Epithelial cell of esophagus (primary cell): ENCODE results near the gene RSRC1.
A peak's percentile ranks its signal among the peaks of the same experiment; 100 is the strongest.
"Not testable (repeated sequence)": the region's sequence is repeated elsewhere in the genome, so short reads cannot be mapped to it uniquely, and the experiment has no call there.

ENCODE experiments used
- DNase-seq: peaks from one replicate; pipeline ENCODE4 v3.0.0; 2010; ENCODE audit warnings: low read depth
- H3K4me3 ChIP-seq: 2 replicates; pipeline ENCODE4 v1.5.1; 2011; ENCODE audit warnings: mild to moderate bottlenecking, low read length, control low read depth
- CTCF ChIP-seq: IDR thresholded peaks from 2 replicates; pipeline ENCODE4 v1.5.1; 2011; ENCODE audit warnings: low read depth, mild to moderate bottlenecking, low read length, control low read depth, inconsistent platforms; ENCODE audit not compliant: insufficient read depth; ENCODE audit errors: missing control alignments

The RSRC1 gene

GRCh38 chr3:158313338-158313927 lies 203.5 kb downstream of the RSRC1 start:
- peak; percentile 55 for TF ChIP-seq CTCF
- peak; percentile 62 for DNase-seq
- H3K4me3 ChIP-seq: no peak overlapping the region

DNA sequence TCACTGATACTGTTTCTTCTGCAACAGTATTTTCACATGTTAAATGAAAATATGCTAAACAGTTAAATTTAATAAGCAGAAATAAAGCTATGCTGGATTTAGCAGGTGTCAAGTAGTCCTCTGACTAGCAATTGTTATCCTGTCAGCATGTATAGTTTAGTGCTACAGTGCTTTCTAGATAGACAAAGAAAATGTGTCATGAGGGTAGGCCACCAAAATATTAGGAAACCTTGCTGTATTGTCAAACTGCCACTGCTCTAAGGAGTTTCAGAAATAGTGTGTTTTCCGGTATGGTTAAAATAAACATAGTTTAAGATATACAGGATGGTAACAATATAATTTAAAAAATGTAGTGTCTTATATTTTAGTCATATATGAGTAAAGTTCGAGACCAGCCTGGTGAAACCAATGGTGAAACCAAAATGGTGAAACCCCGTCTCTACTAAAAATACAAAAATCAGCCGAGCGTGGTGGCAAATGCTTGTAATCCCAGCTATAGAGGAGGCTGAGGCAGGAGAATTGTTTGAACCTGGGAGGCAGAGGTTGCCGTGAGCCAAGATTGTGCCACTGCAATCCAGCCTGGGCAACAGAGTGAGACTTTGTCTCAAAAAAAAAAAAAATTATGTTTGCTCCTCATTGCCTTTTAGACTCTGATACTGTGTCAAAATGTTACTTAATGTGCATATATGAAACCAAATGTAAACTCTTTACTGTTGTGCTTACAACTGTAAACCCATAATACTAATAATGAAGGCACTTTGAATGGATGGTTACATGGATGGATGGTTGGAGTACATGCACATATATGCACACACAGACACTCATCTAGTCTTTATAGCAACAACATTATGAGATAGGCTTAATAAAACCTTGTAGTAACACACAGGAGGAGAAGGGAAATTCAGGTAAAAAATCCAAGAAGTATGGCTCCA lies 204.8 kb downstream of the RSRC1 start:
- TF ChIP-seq CTCF: no peak
- no peak for DNase-seq
- no peak overlapping the region for H3K4me3 ChIP-seq

DNA sequence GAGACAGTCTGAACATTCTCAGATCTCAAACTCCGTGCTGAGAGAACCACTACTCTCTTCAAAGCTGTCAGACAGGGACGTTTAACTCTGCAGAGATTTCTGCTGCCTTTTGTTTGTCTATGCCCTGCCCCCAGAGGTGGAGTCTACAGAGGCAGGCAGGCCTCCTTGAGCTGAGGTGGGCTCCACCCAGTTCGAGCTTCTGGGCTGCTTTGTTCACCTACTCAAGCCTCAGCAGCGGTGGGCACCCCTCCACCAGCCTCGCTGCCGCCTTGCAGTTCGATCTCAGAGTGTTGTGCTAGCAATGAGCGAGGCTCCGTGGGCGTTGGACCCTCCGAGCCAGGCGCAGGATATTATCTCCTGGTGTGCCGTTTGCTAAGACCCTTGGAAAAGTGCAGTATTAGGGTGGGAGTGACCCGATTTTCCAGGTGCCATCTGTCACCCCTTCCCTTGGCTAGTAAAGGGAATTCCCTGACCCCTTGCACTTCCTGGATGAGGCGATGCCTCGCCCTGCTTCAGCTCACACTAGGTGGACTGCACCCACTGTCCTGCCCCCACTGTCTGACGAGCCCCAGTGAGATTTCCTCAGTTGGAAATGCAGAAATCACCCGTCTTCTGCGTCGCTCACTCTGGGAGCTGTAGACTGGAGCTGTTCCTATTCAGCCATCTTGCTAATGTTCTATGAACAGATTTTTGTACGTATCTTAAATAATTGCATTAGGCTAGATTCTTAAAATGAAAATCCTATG lies 220.0 kb downstream of the RSRC1 start:
- peak overlapping the region; percentile 43 for H3K4me3 ChIP-seq
- DNase-seq: peak; percentile 30

GRCh38 chr3:158330870-158331269 lies 221.0 kb downstream of the RSRC1 start:
- TF ChIP-seq CTCF: no peak
- H3K4me3 ChIP-seq: no peak overlapping the region
- DNase-seq: peak; percentile 72

DNA sequence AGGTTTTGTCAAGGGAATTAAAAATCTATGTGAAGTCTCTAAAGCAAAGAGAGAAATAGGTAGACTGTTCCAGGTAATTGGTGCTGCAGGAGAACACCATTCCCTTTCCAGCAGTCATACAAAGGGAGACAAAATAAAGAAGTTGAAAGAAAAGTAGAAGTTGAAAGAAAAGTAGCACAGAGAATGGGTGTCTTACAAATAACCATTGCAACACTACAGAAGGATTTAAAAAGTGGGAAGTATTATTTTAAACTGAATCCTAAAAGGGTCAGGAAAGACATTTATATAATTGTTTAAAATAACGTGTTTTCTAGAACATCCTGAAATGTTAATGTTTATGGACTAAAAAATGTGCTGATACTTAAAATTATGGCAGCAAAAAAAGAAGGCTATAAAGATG lies 223.8 kb downstream of the RSRC1 start:
- DNase-seq: no peak
- H3K4me3 ChIP-seq: no peak overlapping the region
- TF ChIP-seq CTCF: no peak

DNA sequence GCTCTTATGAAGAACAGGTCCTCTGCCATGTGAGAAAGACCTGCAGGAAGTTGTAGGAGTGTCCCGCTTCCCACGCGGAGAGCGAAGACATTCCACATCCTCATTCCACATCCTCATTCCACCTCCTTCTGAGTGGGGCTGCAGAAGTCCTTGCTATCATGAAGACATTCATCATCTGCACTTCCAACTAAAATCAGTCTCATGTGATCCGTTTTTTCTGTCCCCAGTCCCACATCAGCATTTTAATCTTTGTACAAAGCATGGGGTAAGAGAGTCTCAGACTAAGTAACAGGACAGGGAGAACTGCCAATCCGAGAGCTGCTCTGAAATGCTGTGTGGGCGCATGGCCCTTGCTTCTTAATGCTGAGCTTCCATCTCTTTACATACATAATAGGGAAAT lies 227.2 kb downstream of the RSRC1 start:
- TF ChIP-seq CTCF: no peak
- H3K4me3 ChIP-seq: no peak overlapping the region
- no peak for DNase-seq

- no peak for TF ChIP-seq CTCF
- DNase-seq: no peak
- H3K4me3 ChIP-seq: no peak overlapping the region
Observed at GRCh38 chr3:158339638-158340037, 229.7 kb downstream of the RSRC1 start.

GRCh38 chr3:158340951-158341350 lies 231.1 kb downstream of the RSRC1 start:
- DNase-seq, H3K4me3 ChIP-seq: not testable (repeated sequence)
